Caco-2 (cell line): ENCODE data around the gene PEX3. TPM values are rescaled to one million over a fixed set of nuclear protein-coding genes. Genes with fewer than 3 reads are reported as not detected.

Experiments
- BruUV-seq: library from RNA; stranded (reverse); fragments of 400-500 nt; replicated peaks from 2 replicates; lab custom pipeline; 2021; lab: Mats Ljungman, UMichigan
- CTCF ChIA-PET: fragments of 300-600 bp; sonication (Branson Sonifier 250); formaldehyde crosslinking; loops from one replicate; lab custom pipeline; 2022; ENCODE audit warnings: antibody characterized with exemption; lab: Charles Lee
- POLR2A ChIA-PET: fragments of 300-600 bp; sonication (Branson Sonifier 250); formaldehyde crosslinking; loops from one replicate; lab custom pipeline; 2022; ENCODE audit warnings: antibody characterized with exemption; lab: Charles Lee
- DNase-seq, 2 experiments: peaks; one replicate each; pipeline versions ENCODE4 v3.0.0 to v3.0.0-alpha.2; 2020 to 2022
- H3K27me3 ChIP-seq: replicated peaks from 2 replicates; pipeline ENCODE4 v1.6.0; 2011; ENCODE audit warnings: low read length; ENCODE audit not compliant: control insufficient read depth, insufficient read depth
- H3K36me3 ChIP-seq: 2 replicates; pipeline ENCODE4 v1.5.1; 2011; ENCODE audit warnings: low read length; ENCODE audit not compliant: control insufficient read depth, insufficient read depth
- H3K4me1 ChIP-seq: fragments of 250-450 bp; sonication (Bioruptor Pico); 2 replicates; pipeline ENCODE4 v1.5.1; 2020; ENCODE audit warnings: mild to moderate bottlenecking
- H3K4me3 ChIP-seq: 2 replicates; pipeline ENCODE4 v1.5.1; 2011; ENCODE audit warnings: low read depth, mild to moderate bottlenecking, control low read depth, low read length
- H3K9me3 ChIP-seq: fragments of 250-450 bp; sonication (Bioruptor Pico); 2 replicates; pipeline ENCODE4 v1.5.1; 2020; ENCODE audit warnings: mild to moderate bottlenecking, moderate library complexity
- H3K27ac Mint-ChIP-seq: one replicate; pipeline ENCODE4 v1.8.0; 2022; ENCODE audit warnings: mixed read lengths; ENCODE audit not compliant: unreplicated experiment
- H3K27me3 Mint-ChIP-seq: one replicate; pipeline ENCODE4 v1.8.0; 2022; ENCODE audit warnings: mixed read lengths; ENCODE audit not compliant: insufficient read depth, unreplicated experiment
- H3K36me3 Mint-ChIP-seq: one replicate; pipeline ENCODE4 v1.8.0; 2022; ENCODE audit warnings: mild to moderate bottlenecking, mixed read lengths; ENCODE audit not compliant: insufficient read depth, unreplicated experiment
- H3K4me1 Mint-ChIP-seq: one replicate; pipeline ENCODE4 v1.8.0; 2022; ENCODE audit warnings: low read depth, mixed read lengths; ENCODE audit not compliant: unreplicated experiment
- H3K4me3 Mint-ChIP-seq: one replicate; pipeline ENCODE4 v1.8.0; 2022; ENCODE audit warnings: mild to moderate bottlenecking, moderate library complexity, mixed read lengths; ENCODE audit not compliant: unreplicated experiment
- H3K9me3 Mint-ChIP-seq: one replicate; pipeline ENCODE4 v1.8.0; 2022; ENCODE audit warnings: mixed read lengths; ENCODE audit not compliant: unreplicated experiment
- intact Hi-C: fragments of 100-400 bp; cut with micrococcal nuclease; formaldehyde crosslinking; loops from one replicate; pipeline ENCODE4 v1.10.0; 2022; ENCODE audit not compliant: unreplicated experiment
- total RNA-seq: library from RNA; stranded (reverse); gene quantifications from 2 replicates; pipeline ENCODE4 v1.2.3, GENCODE V29; 2022
- TF ChIP-seq, protein P1 (sequence below), 2 experiments: fragments of 200-600 bp in 1 of 2; IDR thresholded peaks; 1 replicate in 1 of 2; 2 replicates in 1 of 2; pipeline versions ENCODE4 v1.5.1 to v1.8.0; 2011 to 2022; ENCODE audit warnings: antibody characterized with exemption in 1 of 2, control low read depth in 1 of 2, inconsistent platforms in 1 of 2, low read depth in 1 of 2, low read length in 1 of 2, mild to moderate bottlenecking in 1 of 2, moderate library complexity in 1 of 2; ENCODE audit not compliant: insufficient read depth in 1 of 2, severe bottlenecking in 1 of 2, unreplicated experiment in 1 of 2

PEX3 gene
- total RNA-seq, 1 experiment from 2014 or later = 44.6 TPM

DNA sequence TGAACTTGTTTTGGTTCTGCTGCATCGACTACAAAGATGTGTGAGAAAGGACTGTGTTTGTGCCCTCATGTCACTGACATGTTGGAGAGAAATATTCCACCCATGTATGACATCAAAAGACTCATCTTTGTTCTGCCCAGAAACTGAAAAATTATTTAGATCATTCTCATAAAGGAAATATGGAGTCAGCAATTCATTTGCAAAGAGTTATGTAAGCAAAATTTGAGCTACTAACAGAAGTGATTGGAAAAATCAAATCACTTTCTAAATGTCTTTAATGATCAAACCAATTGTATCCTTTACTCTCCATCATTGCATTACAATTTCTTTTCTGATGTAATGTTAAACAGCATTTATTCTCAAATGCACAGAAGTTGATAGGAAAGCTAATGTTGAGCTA is 19.4 kb upstream of the PEX3 start:
- no peaks in the 10 kb centered on the region for H3K27me3 Mint-ChIP-seq

DNA sequence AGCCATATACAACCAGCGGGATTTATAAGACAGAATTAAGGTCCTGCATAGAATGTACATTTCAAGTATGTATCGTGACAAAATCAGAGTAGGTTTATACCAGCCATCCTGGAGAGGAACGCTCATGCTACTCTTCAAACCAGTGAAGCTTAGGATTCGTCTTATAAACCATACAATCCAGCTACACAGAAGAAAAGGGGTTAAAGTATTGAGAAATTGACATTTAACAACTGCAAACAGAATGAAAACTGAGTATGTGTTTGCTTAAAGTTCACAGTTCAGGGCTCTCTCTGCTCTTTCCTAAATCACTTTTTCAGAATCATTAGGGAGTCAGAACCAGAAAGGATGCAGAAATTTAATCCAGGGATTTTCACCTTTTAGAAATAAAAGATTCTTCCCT is 18.0 kb upstream of the PEX3 start:
- H3K4me3 Mint-ChIP-seq = no peak overlapping the region
- no peaks in the 10 kb centered on the region for H3K4me1 Mint-ChIP-seq
- intact Hi-C loops = no loop called here
- no TSS peak for BruUV-seq
- ChIA-PET CTCF (no interaction called here), POLR2A (no interaction called here)
- Histone ChIP-seq H3K4me1 (no peaks in the 10 kb centered on the region), H3K36me3 (no peaks in the 10 kb centered on the region), H3K9me3 (no peaks in the 10 kb centered on the region), H3K4me3 (no peak overlapping the region), H3K27me3 (no peaks in the 10 kb centered on the region)
- TF ChIP-seq, protein P1, sequence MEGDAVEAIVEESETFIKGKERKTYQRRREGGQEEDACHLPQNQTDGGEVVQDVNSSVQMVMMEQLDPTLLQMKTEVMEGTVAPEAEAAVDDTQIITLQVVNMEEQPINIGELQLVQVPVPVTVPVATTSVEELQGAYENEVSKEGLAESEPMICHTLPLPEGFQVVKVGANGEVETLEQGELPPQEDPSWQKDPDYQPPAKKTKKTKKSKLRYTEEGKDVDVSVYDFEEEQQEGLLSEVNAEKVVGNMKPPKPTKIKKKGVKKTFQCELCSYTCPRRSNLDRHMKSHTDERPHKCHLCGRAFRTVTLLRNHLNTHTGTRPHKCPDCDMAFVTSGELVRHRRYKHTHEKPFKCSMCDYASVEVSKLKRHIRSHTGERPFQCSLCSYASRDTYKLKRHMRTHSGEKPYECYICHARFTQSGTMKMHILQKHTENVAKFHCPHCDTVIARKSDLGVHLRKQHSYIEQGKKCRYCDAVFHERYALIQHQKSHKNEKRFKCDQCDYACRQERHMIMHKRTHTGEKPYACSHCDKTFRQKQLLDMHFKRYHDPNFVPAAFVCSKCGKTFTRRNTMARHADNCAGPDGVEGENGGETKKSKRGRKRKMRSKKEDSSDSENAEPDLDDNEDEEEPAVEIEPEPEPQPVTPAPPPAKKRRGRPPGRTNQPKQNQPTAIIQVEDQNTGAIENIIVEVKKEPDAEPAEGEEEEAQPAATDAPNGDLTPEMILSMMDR (IDR thresholded peaks at IDR 0.05; ENCODE audit: insufficient read depth in 1 of 2, low read depth in 1 of 2, low read length in 1 of 2, severe bottlenecking in 1 of 2, unreplicated experiment in 1 of 2) = no peak
- no peaks in the 10 kb centered on the region for H3K27me3 Mint-ChIP-seq
- H3K27ac Mint-ChIP-seq = no peak overlapping the region
- peaks cover 9% of the 10 kb centered on the region for H3K36me3 Mint-ChIP-seq
- H3K9me3 Mint-ChIP-seq = no peaks in the 10 kb centered on the region
- DNase-seq = no peak

More for the DNA sequence above, 19.4 kb upstream of the PEX3 start:
- BruUV-seq = no TSS peak
- Mint-ChIP-seq H3K27ac (no peak overlapping the region), H3K9me3 (no peaks in the 10 kb centered on the region), H3K4me3 (no peak overlapping the region), H3K4me1 (no peaks in the 10 kb centered on the region), H3K36me3 (peaks cover 15% of the 10 kb centered on the region)
- no peaks in the 10 kb centered on the region for H3K36me3 ChIP-seq
- TF ChIP-seq, protein P1 (IDR thresholded peaks at IDR 0.05; ENCODE audit: insufficient read depth in 1 of 2, low read depth in 1 of 2, low read length in 1 of 2, severe bottlenecking in 1 of 2, unreplicated experiment in 1 of 2) = no peak
- H3K27me3 ChIP-seq = no peaks in the 10 kb centered on the region
- POLR2A ChIA-PET = no interaction called here
- no peaks in the 10 kb centered on the region for H3K9me3 ChIP-seq
- DNase-seq = no peak
- CTCF ChIA-PET = no interaction called here
- no peaks in the 10 kb centered on the region for H3K4me1 ChIP-seq
- intact Hi-C loops = no loop called here
- no peak overlapping the region for H3K4me3 ChIP-seq

DNA sequence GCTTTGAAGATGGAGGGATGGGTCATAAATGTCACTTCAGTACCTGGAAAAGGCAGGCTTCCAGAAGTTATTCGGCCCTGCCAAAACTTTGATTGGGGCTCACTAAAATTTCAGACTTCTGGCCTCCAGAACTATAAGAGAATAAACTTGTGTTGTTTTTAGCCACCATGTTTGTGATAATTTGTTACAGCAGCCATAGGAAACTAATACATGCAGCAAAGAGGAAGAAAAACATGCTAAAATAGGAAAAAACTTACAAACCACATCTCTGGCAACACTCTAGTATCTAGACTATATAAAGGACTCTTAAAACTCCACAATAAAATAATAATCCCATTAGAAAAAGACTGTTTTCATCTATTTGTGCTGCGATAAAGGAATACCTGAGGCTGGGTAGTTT is 9.6 kb upstream of the PEX3 start:
- no peak overlapping the region for H3K4me3 Mint-ChIP-seq
- Histone ChIP-seq H3K9me3 (no peaks in the 10 kb centered on the region), H3K27me3 (no peaks in the 10 kb centered on the region), H3K4me3 (no peak overlapping the region), H3K4me1 (no peaks in the 10 kb centered on the region), H3K36me3 (no peaks in the 10 kb centered on the region; the same call in 1 of the 2 replicates)
- CTCF ChIA-PET = no interaction called here
- no TSS peak for BruUV-seq
- H3K27me3 Mint-ChIP-seq = no peaks in the 10 kb centered on the region
- TF ChIP-seq, protein P1 (IDR thresholded peaks at IDR 0.05; ENCODE audit: insufficient read depth in 1 of 2, low read depth in 1 of 2, low read length in 1 of 2, severe bottlenecking in 1 of 2, unreplicated experiment in 1 of 2) = no peak
- no peaks in the 10 kb centered on the region for H3K4me1 Mint-ChIP-seq
- POLR2A ChIA-PET = no interaction called here
- no peak for DNase-seq
- intact Hi-C loops = no loop called here
- no peaks in the 10 kb centered on the region for H3K9me3 Mint-ChIP-seq
- no peaks in the 10 kb centered on the region for H3K36me3 Mint-ChIP-seq
- no peak overlapping the region for H3K27ac Mint-ChIP-seq
